ENCODE data around the gene NTSR2.

DNA sequence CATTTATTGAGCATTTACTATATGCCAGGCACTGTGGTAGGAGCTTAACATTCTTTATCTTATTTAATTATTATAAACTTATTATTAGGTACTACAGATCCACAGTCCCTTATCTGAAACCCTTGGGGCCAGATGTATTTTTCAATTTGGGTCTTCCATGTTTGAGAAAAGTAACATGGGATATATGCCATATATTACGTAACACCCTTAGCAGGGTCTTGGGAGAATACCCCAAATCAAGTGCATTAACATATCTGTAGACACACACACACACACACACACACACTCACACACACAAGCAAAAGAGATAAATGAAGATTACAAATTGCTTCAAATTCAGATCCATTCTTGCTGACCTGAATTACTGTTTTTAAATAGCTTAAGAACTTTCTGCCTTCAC, 13.7 kb downstream of the NTSR2 start:
- TF ChIP-seq, protein P1, sequence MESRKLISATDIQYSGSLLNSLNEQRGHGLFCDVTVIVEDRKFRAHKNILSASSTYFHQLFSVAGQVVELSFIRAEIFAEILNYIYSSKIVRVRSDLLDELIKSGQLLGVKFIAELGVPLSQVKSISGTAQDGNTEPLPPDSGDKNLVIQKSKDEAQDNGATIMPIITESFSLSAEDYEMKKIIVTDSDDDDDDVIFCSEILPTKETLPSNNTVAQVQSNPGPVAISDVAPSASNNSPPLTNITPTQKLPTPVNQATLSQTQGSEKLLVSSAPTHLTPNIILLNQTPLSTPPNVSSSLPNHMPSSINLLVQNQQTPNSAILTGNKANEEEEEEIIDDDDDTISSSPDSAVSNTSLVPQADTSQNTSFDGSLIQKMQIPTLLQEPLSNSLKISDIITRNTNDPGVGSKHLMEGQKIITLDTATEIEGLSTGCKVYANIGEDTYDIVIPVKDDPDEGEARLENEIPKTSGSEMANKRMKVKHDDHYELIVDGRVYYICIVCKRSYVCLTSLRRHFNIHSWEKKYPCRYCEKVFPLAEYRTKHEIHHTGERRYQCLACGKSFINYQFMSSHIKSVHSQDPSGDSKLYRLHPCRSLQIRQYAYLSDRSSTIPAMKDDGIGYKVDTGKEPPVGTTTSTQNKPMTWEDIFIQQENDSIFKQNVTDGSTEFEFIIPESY (IDR thresholded peaks at IDR 0.05) = no peak
- TF ChIP-seq, protein P2, sequence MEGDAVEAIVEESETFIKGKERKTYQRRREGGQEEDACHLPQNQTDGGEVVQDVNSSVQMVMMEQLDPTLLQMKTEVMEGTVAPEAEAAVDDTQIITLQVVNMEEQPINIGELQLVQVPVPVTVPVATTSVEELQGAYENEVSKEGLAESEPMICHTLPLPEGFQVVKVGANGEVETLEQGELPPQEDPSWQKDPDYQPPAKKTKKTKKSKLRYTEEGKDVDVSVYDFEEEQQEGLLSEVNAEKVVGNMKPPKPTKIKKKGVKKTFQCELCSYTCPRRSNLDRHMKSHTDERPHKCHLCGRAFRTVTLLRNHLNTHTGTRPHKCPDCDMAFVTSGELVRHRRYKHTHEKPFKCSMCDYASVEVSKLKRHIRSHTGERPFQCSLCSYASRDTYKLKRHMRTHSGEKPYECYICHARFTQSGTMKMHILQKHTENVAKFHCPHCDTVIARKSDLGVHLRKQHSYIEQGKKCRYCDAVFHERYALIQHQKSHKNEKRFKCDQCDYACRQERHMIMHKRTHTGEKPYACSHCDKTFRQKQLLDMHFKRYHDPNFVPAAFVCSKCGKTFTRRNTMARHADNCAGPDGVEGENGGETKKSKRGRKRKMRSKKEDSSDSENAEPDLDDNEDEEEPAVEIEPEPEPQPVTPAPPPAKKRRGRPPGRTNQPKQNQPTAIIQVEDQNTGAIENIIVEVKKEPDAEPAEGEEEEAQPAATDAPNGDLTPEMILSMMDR (IDR thresholded peaks at IDR 0.05; ENCODE audit: low read depth, low read length, missing input control) = no peak
- TF ChIP-seq YY1 (IDR thresholded peaks at IDR 0.05) (no peak), GABPA (IDR thresholded peaks at IDR 0.05 in 1 of 2, conservative IDR thresholded peaks at IDR 0.05 in 1 of 2) (no peak)
- TF ChIP-seq, protein P3, sequence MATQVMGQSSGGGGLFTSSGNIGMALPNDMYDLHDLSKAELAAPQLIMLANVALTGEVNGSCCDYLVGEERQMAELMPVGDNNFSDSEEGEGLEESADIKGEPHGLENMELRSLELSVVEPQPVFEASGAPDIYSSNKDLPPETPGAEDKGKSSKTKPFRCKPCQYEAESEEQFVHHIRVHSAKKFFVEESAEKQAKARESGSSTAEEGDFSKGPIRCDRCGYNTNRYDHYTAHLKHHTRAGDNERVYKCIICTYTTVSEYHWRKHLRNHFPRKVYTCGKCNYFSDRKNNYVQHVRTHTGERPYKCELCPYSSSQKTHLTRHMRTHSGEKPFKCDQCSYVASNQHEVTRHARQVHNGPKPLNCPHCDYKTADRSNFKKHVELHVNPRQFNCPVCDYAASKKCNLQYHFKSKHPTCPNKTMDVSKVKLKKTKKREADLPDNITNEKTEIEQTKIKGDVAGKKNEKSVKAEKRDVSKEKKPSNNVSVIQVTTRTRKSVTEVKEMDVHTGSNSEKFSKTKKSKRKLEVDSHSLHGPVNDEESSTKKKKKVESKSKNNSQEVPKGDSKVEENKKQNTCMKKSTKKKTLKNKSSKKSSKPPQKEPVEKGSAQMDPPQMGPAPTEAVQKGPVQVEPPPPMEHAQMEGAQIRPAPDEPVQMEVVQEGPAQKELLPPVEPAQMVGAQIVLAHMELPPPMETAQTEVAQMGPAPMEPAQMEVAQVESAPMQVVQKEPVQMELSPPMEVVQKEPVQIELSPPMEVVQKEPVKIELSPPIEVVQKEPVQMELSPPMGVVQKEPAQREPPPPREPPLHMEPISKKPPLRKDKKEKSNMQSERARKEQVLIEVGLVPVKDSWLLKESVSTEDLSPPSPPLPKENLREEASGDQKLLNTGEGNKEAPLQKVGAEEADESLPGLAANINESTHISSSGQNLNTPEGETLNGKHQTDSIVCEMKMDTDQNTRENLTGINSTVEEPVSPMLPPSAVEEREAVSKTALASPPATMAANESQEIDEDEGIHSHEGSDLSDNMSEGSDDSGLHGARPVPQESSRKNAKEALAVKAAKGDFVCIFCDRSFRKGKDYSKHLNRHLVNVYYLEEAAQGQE (IDR thresholded peaks at IDR 0.05) = no peak
- TF ChIP-seq, protein P4, sequence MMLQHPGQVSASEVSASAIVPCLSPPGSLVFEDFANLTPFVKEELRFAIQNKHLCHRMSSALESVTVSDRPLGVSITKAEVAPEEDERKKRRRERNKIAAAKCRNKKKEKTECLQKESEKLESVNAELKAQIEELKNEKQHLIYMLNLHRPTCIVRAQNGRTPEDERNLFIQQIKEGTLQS (IDR thresholded peaks at IDR 0.05) = no peak
- TF ChIP-seq, protein P5, sequence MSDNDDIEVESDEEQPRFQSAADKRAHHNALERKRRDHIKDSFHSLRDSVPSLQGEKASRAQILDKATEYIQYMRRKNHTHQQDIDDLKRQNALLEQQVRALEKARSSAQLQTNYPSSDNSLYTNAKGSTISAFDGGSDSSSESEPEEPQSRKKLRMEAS (IDR thresholded peaks at IDR 0.05) = no peak
